Lower leg skin (tissue), 3 donors: ENCODE data around the gene JUND.

Experiments
- POLR2A ChIP-seq, 2 donors: fragments of 450-650 bp; IDR thresholded peaks; one replicate each; pipeline ENCODE4 v1.6.1; 2016 to 2017; ENCODE audit warnings: antibody characterized with exemption in 2 of 2, mild to moderate bottlenecking in 1 of 2, moderate library complexity in 1 of 2
- TF ChIP-seq, protein P1 (sequence below), 3 donors: fragments of 450-650 bp; IDR thresholded peaks; one replicate each; pipeline ENCODE4 v1.5.1; 2016; ENCODE audit warnings: antibody characterized with exemption in 3 of 3, mild to moderate bottlenecking in 3 of 3, moderate library complexity in 2 of 3

DNA sequence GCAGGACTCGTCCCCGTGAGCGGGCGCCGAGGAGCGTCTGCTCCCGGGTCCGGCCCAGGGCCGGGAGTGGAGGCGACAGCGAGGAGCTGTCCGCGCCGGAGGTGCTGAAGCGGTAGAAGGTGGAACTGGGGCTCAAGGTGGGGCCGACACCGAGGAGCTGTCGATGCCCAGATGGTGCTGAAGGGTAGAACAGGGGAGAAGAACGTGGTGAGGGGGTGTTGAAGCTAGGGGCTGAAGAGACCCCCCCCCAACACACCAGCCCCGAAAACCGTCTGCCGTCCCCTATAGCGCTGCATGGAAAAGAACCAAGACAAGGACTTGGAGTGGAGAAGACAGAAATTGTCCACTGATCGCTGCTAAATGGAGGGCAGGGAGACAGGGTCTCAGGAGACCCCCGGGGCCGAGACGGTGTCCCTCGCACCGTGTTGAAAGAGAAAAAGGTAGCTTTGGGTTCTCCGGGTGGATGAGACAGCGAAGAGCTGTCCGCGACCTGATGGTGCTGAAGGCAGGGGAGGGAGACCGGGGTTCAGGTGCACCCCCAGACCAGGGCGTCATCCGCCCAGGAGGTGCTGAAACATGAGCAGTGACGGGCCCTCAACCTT lies 48.1 kb downstream of the JUND start:
- no peak for TF ChIP-seq POLR2A (IDR thresholded peaks at IDR 0.05)
- TF ChIP-seq, protein P1, sequence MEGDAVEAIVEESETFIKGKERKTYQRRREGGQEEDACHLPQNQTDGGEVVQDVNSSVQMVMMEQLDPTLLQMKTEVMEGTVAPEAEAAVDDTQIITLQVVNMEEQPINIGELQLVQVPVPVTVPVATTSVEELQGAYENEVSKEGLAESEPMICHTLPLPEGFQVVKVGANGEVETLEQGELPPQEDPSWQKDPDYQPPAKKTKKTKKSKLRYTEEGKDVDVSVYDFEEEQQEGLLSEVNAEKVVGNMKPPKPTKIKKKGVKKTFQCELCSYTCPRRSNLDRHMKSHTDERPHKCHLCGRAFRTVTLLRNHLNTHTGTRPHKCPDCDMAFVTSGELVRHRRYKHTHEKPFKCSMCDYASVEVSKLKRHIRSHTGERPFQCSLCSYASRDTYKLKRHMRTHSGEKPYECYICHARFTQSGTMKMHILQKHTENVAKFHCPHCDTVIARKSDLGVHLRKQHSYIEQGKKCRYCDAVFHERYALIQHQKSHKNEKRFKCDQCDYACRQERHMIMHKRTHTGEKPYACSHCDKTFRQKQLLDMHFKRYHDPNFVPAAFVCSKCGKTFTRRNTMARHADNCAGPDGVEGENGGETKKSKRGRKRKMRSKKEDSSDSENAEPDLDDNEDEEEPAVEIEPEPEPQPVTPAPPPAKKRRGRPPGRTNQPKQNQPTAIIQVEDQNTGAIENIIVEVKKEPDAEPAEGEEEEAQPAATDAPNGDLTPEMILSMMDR (IDR thresholded peaks at IDR 0.05) = no peak
